ENCODE measurements around the gene MIOX.

MIOX gene

DNA sequence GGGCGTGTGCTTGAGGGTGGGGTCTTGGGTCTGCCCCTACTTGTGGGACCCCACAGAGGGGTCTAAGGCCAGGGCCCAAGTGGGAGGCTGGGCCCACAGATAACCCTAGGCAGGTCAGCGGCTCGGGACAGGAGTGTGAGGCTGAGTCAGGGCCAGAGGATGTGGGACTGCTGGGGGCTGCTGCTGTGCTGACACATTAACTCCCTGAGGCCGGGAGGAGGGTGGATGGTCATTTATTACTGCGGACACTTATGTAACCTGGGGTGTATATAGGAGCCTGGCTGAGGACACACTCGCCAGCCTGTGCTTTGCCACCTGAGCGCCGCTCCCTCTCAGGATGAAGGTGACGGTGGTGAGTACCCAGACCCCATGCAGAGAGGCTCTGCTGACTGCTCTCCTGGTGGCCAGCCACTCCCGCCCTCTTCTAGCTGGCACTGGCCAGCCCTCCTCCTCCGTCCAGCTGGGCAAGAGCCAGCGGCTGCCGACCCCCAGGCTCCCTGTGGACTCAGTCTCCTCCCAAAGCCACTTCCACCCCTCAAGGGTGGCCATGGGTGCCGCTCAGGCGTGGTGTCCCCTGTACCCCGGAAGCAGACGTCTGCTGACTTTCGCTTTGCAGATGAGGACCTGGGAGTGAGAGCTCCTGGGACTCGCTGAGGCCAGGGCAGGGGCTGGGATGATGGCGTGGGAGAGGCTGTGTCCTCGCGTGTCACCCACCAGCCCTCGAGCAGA lies at the start of gene MIOX:
TSS of gene MIOX (plus strand) at position 299 of the 729 bp plus-strand sequence. CDS start at position 338, 39 bp downstream.
- H3K4me3 ChIP-seq (replicated peaks; ENCODE audit: low read depth, low read length): no peak within 1 kb of the TSS
- TF ChIP-seq, protein P1, sequence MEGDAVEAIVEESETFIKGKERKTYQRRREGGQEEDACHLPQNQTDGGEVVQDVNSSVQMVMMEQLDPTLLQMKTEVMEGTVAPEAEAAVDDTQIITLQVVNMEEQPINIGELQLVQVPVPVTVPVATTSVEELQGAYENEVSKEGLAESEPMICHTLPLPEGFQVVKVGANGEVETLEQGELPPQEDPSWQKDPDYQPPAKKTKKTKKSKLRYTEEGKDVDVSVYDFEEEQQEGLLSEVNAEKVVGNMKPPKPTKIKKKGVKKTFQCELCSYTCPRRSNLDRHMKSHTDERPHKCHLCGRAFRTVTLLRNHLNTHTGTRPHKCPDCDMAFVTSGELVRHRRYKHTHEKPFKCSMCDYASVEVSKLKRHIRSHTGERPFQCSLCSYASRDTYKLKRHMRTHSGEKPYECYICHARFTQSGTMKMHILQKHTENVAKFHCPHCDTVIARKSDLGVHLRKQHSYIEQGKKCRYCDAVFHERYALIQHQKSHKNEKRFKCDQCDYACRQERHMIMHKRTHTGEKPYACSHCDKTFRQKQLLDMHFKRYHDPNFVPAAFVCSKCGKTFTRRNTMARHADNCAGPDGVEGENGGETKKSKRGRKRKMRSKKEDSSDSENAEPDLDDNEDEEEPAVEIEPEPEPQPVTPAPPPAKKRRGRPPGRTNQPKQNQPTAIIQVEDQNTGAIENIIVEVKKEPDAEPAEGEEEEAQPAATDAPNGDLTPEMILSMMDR (IDR thresholded peaks at IDR 0.05; ENCODE audit: low read depth, low read length, missing control alignments): no peak
- DNase-seq (ENCODE audit: extremely low read depth, low read depth): no peak

GRCh38 chr22:50437511-50438304 lies 49.0 kb upstream of the MIOX start:
- TF ChIP-seq, protein P1 (IDR thresholded peaks at IDR 0.05; ENCODE audit: low read depth, low read length, missing control alignments): no peak
- H3K4me3 ChIP-seq (replicated peaks; ENCODE audit: low read depth, low read length): no peak overlapping the region
- no peak for DNase-seq (ENCODE audit: extremely low read depth, low read depth)

DNA sequence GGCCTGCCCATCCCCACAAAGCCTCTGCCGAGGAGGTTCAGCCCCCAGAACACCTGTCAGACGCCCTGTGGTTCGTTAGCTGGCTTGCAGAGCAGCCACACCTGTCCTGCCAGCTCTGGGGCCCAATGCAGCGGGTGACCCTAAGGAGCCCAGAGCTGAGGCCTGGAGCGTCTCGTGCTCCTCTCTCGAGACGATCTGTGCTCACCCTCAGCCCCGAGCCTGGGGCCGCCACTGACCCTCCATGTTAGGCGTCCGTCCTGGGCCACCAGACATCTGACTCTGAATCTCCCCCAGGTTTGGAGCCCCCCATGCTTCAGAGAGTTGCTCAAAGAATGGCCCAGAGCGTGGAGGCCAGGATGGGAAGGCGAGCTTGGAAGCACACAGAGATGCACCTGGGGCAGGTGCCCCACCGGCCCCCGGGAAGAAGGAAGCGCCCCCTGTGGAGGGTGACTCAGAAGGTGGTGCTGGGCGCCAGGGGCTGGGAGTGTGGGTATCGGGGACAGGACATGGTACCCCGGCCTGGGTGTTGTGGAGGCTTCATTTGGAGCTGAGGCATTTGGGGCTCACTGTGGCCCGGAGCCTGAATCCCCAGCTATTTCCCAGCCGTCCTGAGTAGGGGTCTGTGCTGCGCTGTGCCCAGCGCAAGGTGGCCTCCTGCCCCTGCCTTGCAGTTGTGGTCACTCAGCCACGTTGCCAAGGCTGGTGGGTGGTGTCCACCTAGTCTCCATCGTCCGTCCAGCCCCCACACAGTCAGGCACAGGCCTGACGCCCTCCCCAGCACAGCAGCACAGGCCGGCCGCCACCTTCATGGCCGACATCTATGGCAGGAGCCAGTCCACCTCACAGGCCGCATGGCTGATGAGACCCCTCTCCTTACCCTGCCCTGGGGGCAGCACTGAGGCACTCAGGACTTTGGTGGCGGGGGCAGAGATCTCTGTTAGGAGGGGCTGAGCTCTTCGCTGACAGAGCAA lies 48.1 kb upstream of the MIOX start:
- no peak for DNase-seq (ENCODE audit: extremely low read depth, low read depth)
- H3K4me3 ChIP-seq (replicated peaks; ENCODE audit: low read depth, low read length): no peak overlapping the region
- TF ChIP-seq, protein P1 (IDR thresholded peaks at IDR 0.05; ENCODE audit: low read depth, low read length, missing control alignments): no peak

- no peak for DNase-seq (ENCODE audit: extremely low read depth, low read depth)
- TF ChIP-seq, protein P1 (IDR thresholded peaks at IDR 0.05; ENCODE audit: low read depth, low read length, missing control alignments): no peak
- no peak overlapping the region for H3K4me3 ChIP-seq (replicated peaks; ENCODE audit: low read depth, low read length)
Observed at GRCh38 chr22:50439314-50439870, 47.3 kb upstream of the MIOX start.

DNA sequence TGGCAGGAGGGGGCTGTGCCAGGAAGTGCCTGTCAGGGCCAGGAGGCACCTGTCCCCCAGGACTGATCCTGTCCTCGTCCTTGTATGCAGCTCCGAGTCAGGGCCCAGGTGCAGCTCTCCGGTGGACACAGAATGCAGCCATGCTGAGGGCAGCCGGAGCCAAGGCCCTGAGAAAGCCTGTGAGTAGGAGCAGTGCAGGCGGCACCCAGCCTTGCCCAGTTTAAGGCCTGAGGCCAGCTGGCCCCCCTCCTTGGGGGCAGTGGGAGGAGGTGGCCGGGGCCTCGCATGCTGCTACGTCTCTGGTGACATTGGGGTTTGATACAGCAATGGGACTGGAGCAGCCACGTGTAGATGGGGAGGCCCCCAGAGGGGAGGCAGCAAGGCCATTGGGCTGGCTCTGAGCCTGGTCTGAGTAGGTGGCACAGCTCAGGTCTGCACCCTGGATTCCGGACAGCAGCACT lies 46.8 kb upstream of the MIOX start:
- TF ChIP-seq, protein P1 (IDR thresholded peaks at IDR 0.05; ENCODE audit: low read depth, low read length, missing control alignments): no peak
- H3K4me3 ChIP-seq (replicated peaks; ENCODE audit: low read depth, low read length): no peak overlapping the region
- no peak for DNase-seq (ENCODE audit: extremely low read depth, low read depth)

Data from HFF-Myc (cell line).